ENCODE data around the gene TSPAN9. TPM values are rescaled to one million over a fixed set of nuclear protein-coding genes. Genes with fewer than 3 reads are reported as not detected.

TSPAN9 gene
- total RNA-seq, 1 experiment from 2014 or later: 35.5 TPM

GRCh38 chr12:3280967-3281366 is 203.8 kb downstream of the TSPAN9 start:
- H3K4me3 ChIP-seq (ENCODE audit: low read depth, low read length, poor library complexity, severe bottlenecking): no peak overlapping the region
- POLR2A ChIA-PET (ENCODE audit: low non-redundant PET): no interaction called here
- CTCF ChIA-PET: no interaction called here
- no peaks in the 10 kb centered on the region for H3K27me3 ChIP-seq (replicated peaks; ENCODE audit: insufficient read depth, low read depth, low read length, poor library complexity)
- DNase-seq (ENCODE audit: low spot score): no peak
- H3K4me1 ChIP-seq (ENCODE audit: insufficient read depth, low read length, poor library complexity, severe bottlenecking): peaks cover 15% of the 10 kb centered on the region
- TF ChIP-seq CTCF (conservative IDR thresholded peaks at IDR 0.05; ENCODE audit: low read depth, low read length): no peak
- TF ChIP-seq EZH2 (IDR thresholded peaks at IDR 0.05; ENCODE audit: borderline replicate concordance, low read depth, low read length, poor library complexity, severe bottlenecking): no peak
- no peak overlapping the region for H3K27ac ChIP-seq (ENCODE audit: low read depth, low read length, poor library complexity, severe bottlenecking)
- H3K36me3 ChIP-seq (ENCODE audit: insufficient read depth, low read length, poor library complexity, severe bottlenecking): no peaks in the 10 kb centered on the region
- H3K9me3 ChIP-seq (ENCODE audit: low read depth, low read length, poor library complexity, severe bottlenecking): no peaks in the 10 kb centered on the region
- BruUV-seq (replicated peaks): no TSS peak
- intact Hi-C loops (cut with micrococcal nuclease; ENCODE audit: unreplicated experiment): no loop called here

GRCh38 chr12:3281588-3282383 is 204.6 kb downstream of the TSPAN9 start:
- CTCF ChIA-PET: no interaction called here

GRCh38 chr12:3282384-3282670 is 205.1 kb downstream of the TSPAN9 start:
- BruUV-seq (replicated peaks): no TSS peak
- Histone ChIP-seq H3K36me3 (ENCODE audit: insufficient read depth, low read length, poor library complexity, severe bottlenecking) (no peaks in the 10 kb centered on the region), H3K4me3 (ENCODE audit: low read depth, low read length, poor library complexity, severe bottlenecking) (no peak overlapping the region), H3K4me1 (ENCODE audit: insufficient read depth, low read length, poor library complexity, severe bottlenecking) (peaks cover 19% of the 10 kb centered on the region), H3K27me3 (replicated peaks; ENCODE audit: insufficient read depth, low read depth, low read length, poor library complexity) (no peaks in the 10 kb centered on the region), H3K9me3 (ENCODE audit: low read depth, low read length, poor library complexity, severe bottlenecking) (no peaks in the 10 kb centered on the region), H3K27ac (ENCODE audit: low read depth, low read length, poor library complexity, severe bottlenecking) (no peak overlapping the region)
- TF ChIP-seq CTCF (conservative IDR thresholded peaks at IDR 0.05; ENCODE audit: low read depth, low read length) (no peak), EZH2 (IDR thresholded peaks at IDR 0.05; ENCODE audit: borderline replicate concordance, low read depth, low read length, poor library complexity, severe bottlenecking) (no peak)
- intact Hi-C loops (cut with micrococcal nuclease; ENCODE audit: unreplicated experiment): no loop called here
- no peak for DNase-seq (ENCODE audit: low spot score)
- ChIA-PET POLR2A (ENCODE audit: low non-redundant PET) (no interaction called here), CTCF (no interaction called here)

More at GRCh38 chr12:3281588-3282383, 204.6 kb downstream of the TSPAN9 start:
- Histone ChIP-seq H3K4me1 (ENCODE audit: insufficient read depth, low read length, poor library complexity, severe bottlenecking) (peaks cover 19% of the 10 kb centered on the region), H3K4me3 (ENCODE audit: low read depth, low read length, poor library complexity, severe bottlenecking) (no peak overlapping the region), H3K27ac (ENCODE audit: low read depth, low read length, poor library complexity, severe bottlenecking) (no peak overlapping the region), H3K9me3 (ENCODE audit: low read depth, low read length, poor library complexity, severe bottlenecking) (no peaks in the 10 kb centered on the region), H3K27me3 (replicated peaks; ENCODE audit: insufficient read depth, low read depth, low read length, poor library complexity) (no peaks in the 10 kb centered on the region), H3K36me3 (ENCODE audit: insufficient read depth, low read length, poor library complexity, severe bottlenecking) (no peaks in the 10 kb centered on the region)
- BruUV-seq (replicated peaks): no TSS peak
- intact Hi-C loops (cut with micrococcal nuclease; ENCODE audit: unreplicated experiment): no loop called here
- no peak for DNase-seq (ENCODE audit: low spot score)
- POLR2A ChIA-PET (ENCODE audit: low non-redundant PET): no interaction called here
- TF ChIP-seq EZH2 (IDR thresholded peaks at IDR 0.05; ENCODE audit: borderline replicate concordance, low read depth, low read length, poor library complexity, severe bottlenecking): no peak
- TF ChIP-seq CTCF (conservative IDR thresholded peaks at IDR 0.05; ENCODE audit: low read depth, low read length): no peak
